HCEC 1CT (cell line): ENCODE measurements around the gene CST7.

Experiments used
- DNase-seq: peaks from one replicate; pipeline ENCODE4 v3.0.0-alpha.2; 2017

Gene CST7

GRCh38 chr20:24966317-24967012 lies 17.4 kb downstream of the CST7 start:
- DNase-seq: no peak

- no peak for DNase-seq
Observed at GRCh38 chr20:24968278-24968800, 19.3 kb downstream of the CST7 start.

- DNase-seq: no peak
Observed at GRCh38 chr20:24969186-24970029, 20.3 kb downstream of the CST7 start.

GRCh38 chr20:24970030-24970553 lies 21.0 kb downstream of the CST7 start:
- no peak for DNase-seq

GRCh38 chr20:24970754-24971153 lies 21.7 kb downstream of the CST7 start:
- no peak for DNase-seq

- DNase-seq: no peak
Observed at GRCh38 chr20:24971376-24972101, 22.5 kb downstream of the CST7 start.

- no peak for DNase-seq
Observed at GRCh38 chr20:24972341-24972740, 23.3 kb downstream of the CST7 start.

- no peak for DNase-seq
Observed at GRCh38 chr20:24977336-24977735, 28.3 kb downstream of the CST7 start.

GRCh38 chr20:24977797-24978196 lies 28.7 kb downstream of the CST7 start:
- DNase-seq: no peak

GRCh38 chr20:24978513-24978912 lies 29.4 kb downstream of the CST7 start:
- DNase-seq: no peak

- DNase-seq: no peak
Observed at GRCh38 chr20:24979036-24979960, 30.2 kb downstream of the CST7 start.

- no peak for DNase-seq
Observed at GRCh38 chr20:24980291-24981053, 31.4 kb downstream of the CST7 start.

- DNase-seq: no peak
Observed at GRCh38 chr20:24981282-24981681, 32.2 kb downstream of the CST7 start.

GRCh38 chr20:24981790-24982189 lies 32.7 kb downstream of the CST7 start:
- no peak for DNase-seq

- DNase-seq: no peak
Observed at GRCh38 chr20:24983896-24984295, 34.8 kb downstream of the CST7 start.

- DNase-seq: no peak
Observed at GRCh38 chr20:24984961-24985640, 36.0 kb downstream of the CST7 start.

GRCh38 chr20:24985802-24986201 lies 36.7 kb downstream of the CST7 start:
- no peak for DNase-seq

GRCh38 chr20:24986436-24987015 lies 37.5 kb downstream of the CST7 start:
- no peak for DNase-seq

GRCh38 chr20:24987244-24987643 lies 38.2 kb downstream of the CST7 start:
- no peak for DNase-seq
